Astrocyte of the cerebellum (primary cell): Measurements from ENCODE around the gene SHISA5.
"Not testable (repeated sequence)": the region's sequence is repeated elsewhere in the genome, so short reads cannot be mapped to it uniquely, and the experiment has no call there.

ENCODE experiments used
- DNase-seq: peaks from one replicate; pipeline ENCODE4 v3.0.0-alpha.2; 2011; ENCODE audit warnings: low read depth
- H3K4me3 ChIP-seq: 2 replicates; pipeline ENCODE4 v1.5.1; 2011; ENCODE audit warnings: mild to moderate bottlenecking, low read depth, low read length, moderate library complexity
- in situ Hi-C: cut with HindIII; loops from 2 replicates; pipeline ENCODE4 v1.10.0; 2017; ENCODE audit warnings: low sequenced_read_pairs
- TF ChIP-seq, protein P1 (sequence below): IDR thresholded peaks from 2 replicates; pipeline ENCODE4 v1.5.1; 2012; ENCODE audit warnings: low read length, low read depth, moderate library complexity, mild to moderate bottlenecking; ENCODE audit errors: missing control alignments

The SHISA5 gene

DNA sequence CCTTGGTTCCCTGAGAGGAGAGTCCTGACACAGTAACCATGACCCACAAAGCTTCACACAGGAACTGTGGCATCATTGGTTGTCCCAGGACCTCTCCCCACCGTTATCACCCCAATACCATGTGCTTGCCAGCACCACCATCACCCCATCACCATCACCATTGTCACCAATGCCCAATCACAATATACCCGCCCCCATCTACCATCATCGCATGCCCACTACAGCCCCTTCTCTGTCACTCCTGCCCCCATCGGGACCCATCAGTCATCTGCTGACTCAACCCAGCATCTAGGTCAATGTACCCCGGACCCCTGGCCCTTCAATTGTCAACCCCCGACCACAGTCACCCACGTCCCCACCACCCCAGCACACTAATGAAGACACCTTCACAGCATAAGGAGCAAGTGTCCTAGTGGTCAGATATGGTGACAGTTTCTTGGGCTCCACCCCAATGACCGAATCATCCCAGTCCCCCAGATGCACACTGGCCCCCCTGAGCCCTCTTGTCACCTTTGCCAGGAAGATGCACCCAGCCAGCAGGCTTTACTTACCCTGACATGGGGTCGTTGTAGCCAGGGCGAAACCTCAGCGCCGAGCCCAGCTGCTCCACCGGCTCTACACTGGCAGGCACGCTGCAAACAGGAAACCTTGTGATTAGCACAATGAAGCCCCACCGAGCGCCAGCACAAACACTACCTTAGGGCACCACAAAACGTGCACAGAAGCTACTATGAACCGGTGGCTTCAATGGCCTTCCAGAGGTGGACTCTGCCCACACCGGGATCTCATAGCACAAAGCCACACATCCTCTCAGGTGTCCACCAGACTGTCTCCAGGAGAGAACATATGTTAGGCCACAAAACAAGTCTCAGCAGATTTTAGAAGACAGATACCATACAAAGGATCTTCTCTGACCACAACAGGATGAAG lies 25.1 kb downstream of the SHISA5 start:
- in situ Hi-C loops, result no loop called here
- no peak overlapping the region for H3K4me3 ChIP-seq
- no peak for DNase-seq
- TF ChIP-seq, protein P1, sequence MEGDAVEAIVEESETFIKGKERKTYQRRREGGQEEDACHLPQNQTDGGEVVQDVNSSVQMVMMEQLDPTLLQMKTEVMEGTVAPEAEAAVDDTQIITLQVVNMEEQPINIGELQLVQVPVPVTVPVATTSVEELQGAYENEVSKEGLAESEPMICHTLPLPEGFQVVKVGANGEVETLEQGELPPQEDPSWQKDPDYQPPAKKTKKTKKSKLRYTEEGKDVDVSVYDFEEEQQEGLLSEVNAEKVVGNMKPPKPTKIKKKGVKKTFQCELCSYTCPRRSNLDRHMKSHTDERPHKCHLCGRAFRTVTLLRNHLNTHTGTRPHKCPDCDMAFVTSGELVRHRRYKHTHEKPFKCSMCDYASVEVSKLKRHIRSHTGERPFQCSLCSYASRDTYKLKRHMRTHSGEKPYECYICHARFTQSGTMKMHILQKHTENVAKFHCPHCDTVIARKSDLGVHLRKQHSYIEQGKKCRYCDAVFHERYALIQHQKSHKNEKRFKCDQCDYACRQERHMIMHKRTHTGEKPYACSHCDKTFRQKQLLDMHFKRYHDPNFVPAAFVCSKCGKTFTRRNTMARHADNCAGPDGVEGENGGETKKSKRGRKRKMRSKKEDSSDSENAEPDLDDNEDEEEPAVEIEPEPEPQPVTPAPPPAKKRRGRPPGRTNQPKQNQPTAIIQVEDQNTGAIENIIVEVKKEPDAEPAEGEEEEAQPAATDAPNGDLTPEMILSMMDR, result no peak

DNA sequence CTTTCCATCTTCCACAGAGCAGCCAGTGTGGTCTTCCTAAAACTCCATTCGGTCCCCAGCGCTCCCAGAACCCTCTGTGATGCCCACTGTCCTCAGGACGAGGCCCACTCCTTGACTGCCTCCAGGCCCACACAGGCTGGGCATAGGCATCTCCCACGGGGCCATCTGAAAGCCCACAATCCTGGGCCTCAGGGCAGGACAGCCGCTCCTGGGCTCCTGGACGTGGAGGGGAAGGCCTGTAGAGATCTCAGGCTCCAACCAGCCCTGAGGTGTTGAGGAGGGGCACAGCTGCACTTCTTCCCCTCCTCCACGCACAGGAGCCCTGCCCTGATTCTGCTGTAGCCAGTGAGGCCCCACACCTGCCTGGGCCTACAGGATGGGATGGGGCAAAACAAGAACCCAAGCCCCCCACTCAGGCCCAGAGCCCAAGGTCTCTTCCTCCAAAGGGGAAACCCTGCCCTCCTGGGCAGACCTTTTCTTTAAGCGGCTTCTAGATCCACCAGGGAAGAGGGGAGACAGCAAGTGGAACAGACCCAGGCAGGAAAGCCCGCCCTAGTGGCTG lies 25.9 kb downstream of the SHISA5 start:
- H3K4me3 ChIP-seq, result no peak overlapping the region
- in situ Hi-C loops, result no loop called here
- TF ChIP-seq, protein P1, result no peak
- DNase-seq, result no peak

DNA sequence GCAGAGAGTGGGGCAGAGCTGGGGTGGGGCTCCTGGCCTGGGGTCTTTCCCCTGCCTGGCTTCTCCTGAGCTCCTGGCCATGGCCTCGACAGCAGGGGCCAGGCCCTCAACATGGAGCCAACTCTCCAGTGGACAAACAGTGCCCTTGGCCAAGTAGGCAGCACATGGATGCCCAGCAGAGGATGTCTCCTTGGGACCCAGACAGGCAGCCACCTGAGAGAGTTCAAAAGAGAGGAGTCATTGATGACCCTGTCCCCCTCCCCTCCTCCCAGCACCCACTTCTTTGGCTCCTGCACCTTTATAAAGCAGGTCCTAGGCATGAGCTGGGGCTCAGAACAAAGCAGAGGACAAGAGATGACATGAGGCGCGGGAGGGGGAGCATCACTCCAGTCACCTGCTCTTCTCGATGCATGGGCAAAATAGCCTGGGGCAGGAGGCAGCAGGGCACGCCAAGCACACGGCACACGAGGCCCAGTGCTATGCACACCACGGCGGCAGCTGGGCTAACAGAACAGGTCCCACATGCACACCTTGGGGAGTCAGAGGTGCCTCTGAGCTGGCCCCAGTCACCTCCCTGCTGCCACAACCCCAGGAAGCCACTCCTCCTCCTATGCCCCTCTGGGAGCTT lies 27.4 kb downstream of the SHISA5 start:
- H3K4me3 ChIP-seq, result no peak overlapping the region
- no peak for DNase-seq
- in situ Hi-C loops, result no loop called here
- TF ChIP-seq, protein P1, result no peak

DNA sequence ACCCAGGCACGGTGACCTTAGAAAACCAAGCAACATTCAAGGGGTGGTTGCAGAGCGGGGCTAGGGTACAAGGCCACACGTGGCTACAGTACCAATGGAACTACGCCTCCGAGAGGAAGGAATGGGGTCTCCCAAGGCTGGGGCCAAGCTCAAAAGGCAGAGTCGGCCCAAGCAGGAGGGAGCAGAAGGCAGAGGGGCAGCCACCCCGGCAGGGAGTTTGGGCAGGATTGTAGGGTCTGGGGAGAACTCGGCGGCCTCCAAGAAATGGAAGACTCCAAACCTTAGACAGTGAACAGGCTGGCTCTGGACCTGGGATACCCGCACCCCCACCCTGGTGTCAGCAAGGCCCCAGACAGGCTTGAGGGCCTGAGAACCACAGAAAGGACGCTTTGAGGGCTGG lies 28.8 kb downstream of the SHISA5 start:
- in situ Hi-C loops, result no loop called here
- TF ChIP-seq, protein P1, result no peak

DNA sequence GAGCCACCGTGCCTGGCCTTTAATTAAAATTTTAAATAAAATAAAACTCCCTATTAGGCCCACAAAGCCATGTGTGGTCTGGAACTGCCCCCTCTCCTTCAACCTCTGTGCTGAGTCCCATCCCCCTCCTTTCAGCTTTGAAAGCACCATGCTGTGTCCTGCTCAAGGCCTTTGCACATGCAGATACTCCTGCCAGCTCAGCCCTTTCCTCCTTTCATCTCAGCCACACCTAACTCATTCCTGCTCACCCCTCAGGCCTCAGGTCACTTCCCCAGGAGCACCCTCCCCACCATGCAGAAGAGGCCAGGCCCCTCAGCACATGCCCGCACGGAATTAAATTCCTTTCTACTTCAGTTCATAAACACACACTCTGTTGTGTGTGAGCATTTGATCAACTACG lies 29.4 kb downstream of the SHISA5 start:
- in situ Hi-C loops, result loop anchor here (5.0 kb wide), 1 partner anchor 33 kb away; no protein-coding TSS in a partner anchor
- TF ChIP-seq, protein P1, result no peak

More for the DNA sequence above, 28.8 kb downstream of the SHISA5 start:
- H3K4me3 ChIP-seq, result no peak overlapping the region
- no peak for DNase-seq

DNA sequence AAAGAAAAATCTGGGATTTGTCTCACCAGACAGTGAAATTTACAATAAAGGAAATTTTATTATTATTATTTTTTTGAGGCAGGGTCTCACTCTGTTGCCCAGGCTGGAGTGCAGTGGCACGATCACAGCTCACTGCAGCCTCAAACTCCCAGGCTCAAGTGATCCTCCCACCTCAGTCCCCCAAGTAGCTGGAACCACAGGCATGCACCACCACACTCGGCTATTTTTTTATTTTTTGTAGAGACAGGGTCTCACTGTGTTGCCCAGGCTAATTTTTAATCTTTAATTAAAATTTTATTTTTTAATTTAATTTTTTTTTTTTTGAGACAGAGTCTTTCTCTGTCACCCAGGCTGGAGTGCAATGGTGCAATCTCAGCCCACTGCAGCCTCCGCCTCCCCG lies 29.9 kb downstream of the SHISA5 start:
- in situ Hi-C loops, result loop anchor here (5.0 kb wide), 1 partner anchor 33 kb away; no protein-coding TSS in a partner anchor
- DNase-seq, H3K4me3 ChIP-seq: not testable (repeated sequence)

More for the DNA sequence above, 29.4 kb downstream of the SHISA5 start:
- no peak for DNase-seq
- no peak overlapping the region for H3K4me3 ChIP-seq
